Measurements from ENCODE around the gene PLEKHM2.

PLEKHM2 gene

GRCh38 chr1:15739745-15740144, 55.6 kb downstream of the PLEKHM2 start:
- no peak for DNase-seq (ENCODE audit: low spot score)

GRCh38 chr1:15740924-15741850, 57.1 kb downstream of the PLEKHM2 start:
- DNase-seq (ENCODE audit: low spot score) = peak; percentile 93

- DNase-seq (ENCODE audit: low spot score) = peak; percentile 75
These were observed 58.2 kb downstream of the PLEKHM2 start, which contains the start of gene TMEM82 for GRCh38 chr1:15742339-15742801. TSS of gene TMEM82 (plus strand) at chr1:15742499. CDS start at chr1:15742560, 61 bp downstream.

GRCh38 chr1:15744122-15744679, 60.1 kb downstream of the PLEKHM2 start:
- DNase-seq (ENCODE audit: low spot score) = no peak

GRCh38 chr1:15747378-15747777, 63.3 kb downstream of the PLEKHM2 start:
- no peak for DNase-seq (ENCODE audit: low spot score)

- no peak for DNase-seq (ENCODE audit: low spot score)
These were observed 64.1 kb downstream of the PLEKHM2 start for GRCh38 chr1:15748264-15748663.

- DNase-seq (ENCODE audit: low spot score) = no peak
These were observed 64.7 kb downstream of the PLEKHM2 start for GRCh38 chr1:15748690-15749398.

- no peak for DNase-seq (ENCODE audit: low spot score)
These were observed 65.5 kb downstream of the PLEKHM2 start for GRCh38 chr1:15749399-15750291.

- no peak for DNase-seq (ENCODE audit: low spot score)
These were observed 66.8 kb downstream of the PLEKHM2 start for GRCh38 chr1:15750924-15751323.

- no peak for DNase-seq (ENCODE audit: low spot score)
These were observed 67.6 kb downstream of the PLEKHM2 start for GRCh38 chr1:15751717-15752116.

- no peak for DNase-seq (ENCODE audit: low spot score)
These were observed 69.7 kb downstream of the PLEKHM2 start for GRCh38 chr1:15753776-15754175.

- DNase-seq (ENCODE audit: low spot score) = no peak
These were observed 71.0 kb downstream of the PLEKHM2 start for GRCh38 chr1:15755021-15755645.

GRCh38 chr1:15755646-15756040, 71.5 kb downstream of the PLEKHM2 start:
- DNase-seq (ENCODE audit: low spot score) = no peak

GRCh38 chr1:15756143-15757015, 72.3 kb downstream of the PLEKHM2 start:
- peak; percentile 19 for DNase-seq (ENCODE audit: low spot score)

- DNase-seq (ENCODE audit: low spot score) = peak; percentile 8
These were observed 73.0 kb downstream of the PLEKHM2 start for GRCh38 chr1:15757016-15757543.

GRCh38 chr1:15757575-15758342, 73.6 kb downstream of the PLEKHM2 start:
- DNase-seq (ENCODE audit: low spot score) = peak; percentile 55

GRCh38 chr1:15758343-15758931, 74.3 kb downstream of the PLEKHM2 start, which contains the start of gene FBLIM1:
TSS of gene FBLIM1 (plus strand) at chr1:15758795. CDS start at chr1:15764984, 6,189 bp downstream.
- peak; percentile 91 for DNase-seq (ENCODE audit: low spot score)

- DNase-seq (ENCODE audit: low spot score) = peak; percentile 62
These were observed 75.0 kb downstream of the PLEKHM2 start for GRCh38 chr1:15758953-15759661.
